ENCODE measurements around the gene MTHFD2L.

DNA sequence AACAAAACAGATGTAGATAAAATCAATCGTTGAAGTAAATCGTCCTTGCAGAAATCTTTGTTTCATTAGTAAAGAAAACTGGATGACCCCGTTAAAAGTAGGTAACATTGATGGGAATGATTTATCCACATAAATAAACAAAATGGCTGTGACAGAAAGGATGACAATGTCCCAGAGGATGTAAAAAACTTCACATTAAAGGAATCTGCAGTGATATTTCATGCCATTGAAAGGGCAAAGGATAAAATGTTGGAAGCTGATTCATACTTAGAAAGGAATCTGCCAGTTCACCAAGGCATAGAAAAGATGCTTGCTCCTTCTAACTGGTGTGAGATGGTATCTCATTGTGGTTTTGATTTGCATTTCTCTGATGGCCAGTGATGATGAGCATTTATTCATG lies 126.1 kb downstream of the MTHFD2L start:
- TF ChIP-seq, protein P1, sequence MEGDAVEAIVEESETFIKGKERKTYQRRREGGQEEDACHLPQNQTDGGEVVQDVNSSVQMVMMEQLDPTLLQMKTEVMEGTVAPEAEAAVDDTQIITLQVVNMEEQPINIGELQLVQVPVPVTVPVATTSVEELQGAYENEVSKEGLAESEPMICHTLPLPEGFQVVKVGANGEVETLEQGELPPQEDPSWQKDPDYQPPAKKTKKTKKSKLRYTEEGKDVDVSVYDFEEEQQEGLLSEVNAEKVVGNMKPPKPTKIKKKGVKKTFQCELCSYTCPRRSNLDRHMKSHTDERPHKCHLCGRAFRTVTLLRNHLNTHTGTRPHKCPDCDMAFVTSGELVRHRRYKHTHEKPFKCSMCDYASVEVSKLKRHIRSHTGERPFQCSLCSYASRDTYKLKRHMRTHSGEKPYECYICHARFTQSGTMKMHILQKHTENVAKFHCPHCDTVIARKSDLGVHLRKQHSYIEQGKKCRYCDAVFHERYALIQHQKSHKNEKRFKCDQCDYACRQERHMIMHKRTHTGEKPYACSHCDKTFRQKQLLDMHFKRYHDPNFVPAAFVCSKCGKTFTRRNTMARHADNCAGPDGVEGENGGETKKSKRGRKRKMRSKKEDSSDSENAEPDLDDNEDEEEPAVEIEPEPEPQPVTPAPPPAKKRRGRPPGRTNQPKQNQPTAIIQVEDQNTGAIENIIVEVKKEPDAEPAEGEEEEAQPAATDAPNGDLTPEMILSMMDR (IDR thresholded peaks at IDR 0.05) = no peak
- TF ChIP-seq POLR2A (IDR thresholded peaks at IDR 0.05) = no peak

All from testis (tissue), 2 donors.